IMR-90 (cell line): ENCODE data around the gene PPFIA1. TPM values are rescaled to one million over a fixed set of nuclear protein-coding genes. Genes with fewer than 3 reads are reported as not detected.

Source experiments
- ATAC-seq: fragments of 200-7000 bp; cut with Tn5 transposase; 2 replicates; pipeline ENCODE4 v1.9.1; 2020; ENCODE audit warnings: low read depth, mild to moderate bottlenecking, moderate library complexity
- BruUV-seq: library from RNA; stranded (reverse); fragments of 400-500 nt; replicated peaks from 2 replicates; lab custom pipeline; 2021; lab: Mats Ljungman, UMichigan
- CTCF ChIA-PET: fragments of 300-600 bp; formaldehyde crosslinking; extraction: SDS; loops from one replicate; lab custom pipeline; 2021; ENCODE audit warnings: antibody characterized with exemption; lab: Yijun Ruan, JAX
- POLR2A ChIA-PET: fragments of 300-600 bp; sonication (Branson Sonifier 250); formaldehyde crosslinking; loops from one replicate; lab custom pipeline; 2022; ENCODE audit warnings: antibody characterized with exemption; ENCODE audit not compliant: unreplicated experiment; lab: Charles Lee
- DNase-seq: peaks from one replicate; pipeline ENCODE4 v3.0.0; 2013
- H2AFZ ChIP-seq: replicated peaks from 2 replicates; pipeline ENCODE3; 2013; ENCODE audit warnings: low read length, mild to moderate bottlenecking; ENCODE audit not compliant: poor library complexity
- H2AK5ac ChIP-seq: 2 replicates; pipeline ENCODE4 v1.6.1; 2013; ENCODE audit warnings: low read depth, low read length, inconsistent platforms
- H2AK9ac ChIP-seq: replicated peaks from 2 replicates; pipeline ENCODE3; 2013; ENCODE audit warnings: mild to moderate bottlenecking, low read depth, low read length, moderate library complexity; ENCODE audit not compliant: poor library complexity
- H2BK120ac ChIP-seq: 2 replicates; pipeline ENCODE4 v1.6.1; 2013; ENCODE audit warnings: low read depth, low read length, inconsistent platforms
- H2BK15ac ChIP-seq: 3 replicates; pipeline ENCODE4 v1.6.1; 2013; ENCODE audit warnings: low read depth, low read length, inconsistent platforms
- H2BK20ac ChIP-seq: 2 replicates; pipeline ENCODE4 v1.6.1; 2013; ENCODE audit warnings: low read depth, mild to moderate bottlenecking, inconsistent platforms, low read length, moderate library complexity
- H2BK5ac ChIP-seq: 2 replicates; pipeline ENCODE4 v1.6.1; 2013; ENCODE audit warnings: mild to moderate bottlenecking, low read depth, low read length, inconsistent platforms; ENCODE audit not compliant: poor library complexity, severe bottlenecking
- H3K14ac ChIP-seq: replicated peaks from 2 replicates; pipeline ENCODE4 v1.6.1; 2013; ENCODE audit warnings: low read depth, low read length, inconsistent platforms
- H3K18ac ChIP-seq: 2 replicates; pipeline ENCODE4 v1.6.1; 2013; ENCODE audit warnings: low read depth, low read length, control low read depth
- H3K23ac ChIP-seq: 2 replicates; pipeline ENCODE4 v1.6.1; 2013; ENCODE audit warnings: low read depth, low read length, inconsistent platforms
- H3K27ac ChIP-seq: 2 replicates; pipeline ENCODE4 v1.5.1; 2013; ENCODE audit warnings: mild to moderate bottlenecking, control low read depth, low read length; ENCODE audit not compliant: insufficient read depth
- H3K27me3 ChIP-seq: 2 replicates; pipeline ENCODE4 v1.6.1; 2013; ENCODE audit warnings: low read length; ENCODE audit not compliant: control insufficient read depth, insufficient read depth
- H3K36me3 ChIP-seq: 2 replicates; pipeline ENCODE4 v1.6.1; 2013; ENCODE audit warnings: low read length, mixed read lengths; ENCODE audit not compliant: control insufficient read depth, insufficient read depth
- H3K4ac ChIP-seq: 2 replicates; pipeline ENCODE4 v1.6.1; 2013; ENCODE audit warnings: low read depth, low read length, inconsistent platforms
- H3K4me1 ChIP-seq: 2 replicates; pipeline ENCODE4 v1.6.1; 2013; ENCODE audit warnings: low read length, mixed read lengths; ENCODE audit not compliant: control insufficient read depth, insufficient read depth
- H3K4me2 ChIP-seq: 2 replicates; pipeline ENCODE4 v1.6.1; 2013; ENCODE audit warnings: low read depth, mild to moderate bottlenecking, control low read depth, low read length, moderate library complexity
- H3K4me3 ChIP-seq: 2 replicates; pipeline ENCODE4 v1.5.1; 2013; ENCODE audit warnings: low read depth, mild to moderate bottlenecking, control low read depth, low read length, moderate library complexity; ENCODE audit not compliant: insufficient read depth
- H3K56ac ChIP-seq: 2 replicates; pipeline ENCODE4 v1.6.1; 2013; ENCODE audit warnings: low read length, inconsistent platforms; ENCODE audit not compliant: insufficient read depth; ENCODE audit errors: extremely low read depth
- H3K79me1 ChIP-seq, 2 experiments: 2 replicates each; pipeline ENCODE4 v1.6.1; 2013; ENCODE audit warnings: low read length in 2 of 2, inconsistent platforms in 1 of 2, low read depth in 1 of 2
- H3K9ac ChIP-seq: 2 replicates; pipeline ENCODE4 v1.6.1; 2013; ENCODE audit warnings: low read depth, low read length, control low read depth
- H3K9me1 ChIP-seq: 2 replicates; pipeline ENCODE4 v1.6.1; 2013; ENCODE audit warnings: low read length, inconsistent platforms; ENCODE audit not compliant: insufficient read depth
- H3K9me3 ChIP-seq: 2 replicates; pipeline ENCODE4 v1.6.1; 2013; ENCODE audit warnings: low read length; ENCODE audit not compliant: control insufficient read depth, insufficient read depth
- H4K20me1 ChIP-seq: 2 replicates; pipeline ENCODE4 v1.6.1; 2013; ENCODE audit warnings: low read length, inconsistent platforms; ENCODE audit not compliant: insufficient read depth
- H4K5ac ChIP-seq: 2 replicates; pipeline ENCODE4 v1.6.1; 2013; ENCODE audit warnings: mild to moderate bottlenecking, low read depth, low read length, control low read depth
- H4K8ac ChIP-seq, 2 experiments: 2 replicates each; pipeline ENCODE4 v1.6.1; 2013; ENCODE audit warnings: low read depth in 2 of 2, low read length in 2 of 2, control low read depth in 1 of 2, inconsistent platforms in 1 of 2
- H4K91ac ChIP-seq: 2 replicates; pipeline ENCODE4 v1.6.1; 2013; ENCODE audit warnings: low read depth, low read length, inconsistent platforms; ENCODE audit not compliant: insufficient read depth
- BHLHE40 ChIP-seq: fragments of 150-350 bp; IDR thresholded peaks from 2 replicates; pipeline ENCODE4 v1.6.1; 2016; ENCODE audit warnings: mild to moderate bottlenecking, low read depth, low read length
- CHD1 ChIP-seq: IDR thresholded peaks from 2 replicates; pipeline ENCODE4 v1.6.1; 2012; ENCODE audit warnings: low read depth, low read length, improper control_type of control experiment
- CTCF ChIP-seq: conservative IDR thresholded peaks from 2 replicates; pipeline ENCODE4 v1.5.1; 2012; ENCODE audit warnings: mild to moderate bottlenecking, low read depth, low read length, improper control_type of control experiment
- ELK1 ChIP-seq: fragments of 150-350 bp; IDR thresholded peaks from 2 replicates; pipeline ENCODE4 v1.6.1; 2016; ENCODE audit warnings: low read depth, mild to moderate bottlenecking, low read length, moderate library complexity, borderline replicate concordance
- MAFK ChIP-seq: IDR thresholded peaks from 2 replicates; pipeline ENCODE4 v1.6.1; 2012; ENCODE audit warnings: low read depth, low read length, improper control_type of control experiment
- MXI1 ChIP-seq: IDR thresholded peaks from 2 replicates; pipeline ENCODE4 v1.6.1; 2012; ENCODE audit warnings: low read depth, mild to moderate bottlenecking, low read length, moderate library complexity, borderline replicate concordance
- NFE2L2 ChIP-seq: fragments of 150-350 bp; IDR thresholded peaks from 2 replicates; pipeline ENCODE4 v1.6.1; 2016; ENCODE audit warnings: low read depth, mild to moderate bottlenecking, low read length
- POLR2A ChIP-seq: IDR thresholded peaks from 2 replicates; pipeline ENCODE4 v1.6.1; 2012; ENCODE audit warnings: mild to moderate bottlenecking, low read depth, low read length
- RAD21 ChIP-seq: IDR thresholded peaks from 2 replicates; pipeline ENCODE4 v1.6.1; 2012; ENCODE audit warnings: low read length, improper control_type of control experiment
- RCOR1 ChIP-seq: IDR thresholded peaks from 2 replicates; pipeline ENCODE4 v1.6.1; 2012; ENCODE audit warnings: mild to moderate bottlenecking, low read length, improper control_type of control experiment; ENCODE audit not compliant: insufficient replicate concordance
- RFX5 ChIP-seq: IDR thresholded peaks from 2 replicates; pipeline ENCODE4 v1.8.0; 2012; ENCODE audit warnings: low read depth, mild to moderate bottlenecking, low read length, moderate library complexity
- USF2 ChIP-seq: fragments of 150-350 bp; IDR thresholded peaks from 2 replicates; pipeline ENCODE4 v1.6.1; 2017; ENCODE audit warnings: mild to moderate bottlenecking, antibody characterized with exemption, low read length, low read depth
- WGBS, 2 experiments: methylation state at CpG; one replicate each; pipeline versions ENCODE4 v1.1.5 to v1.1.7; 2013; ENCODE audit warnings: missing lambda C conversion rate in 2 of 2; ENCODE audit not compliant: insufficient read length in 1 of 2; ENCODE audit errors: extremely low coverage in 2 of 2; 5-methylcytosine and 5-hydroxymethylcytosine counted together
- dilution Hi-C: fragments of 300-500 bp; cut with HindIII; formaldehyde crosslinking; loops from one replicate; pipeline ENCODE4 v1.14.3; 2018; ENCODE audit warnings: low sequenced_read_pairs; ENCODE audit not compliant: unreplicated experiment
- in situ Hi-C: fragments of 300-500 bp; cut with MboI; formaldehyde crosslinking; loops from 3 replicates; pipeline ENCODE4 v1.14.3; 2019; ENCODE audit warnings: low sequenced_read_pairs, inconsistent platforms, mixed read lengths
- intact Hi-C: fragments of 100-400 bp; cut with micrococcal nuclease; formaldehyde crosslinking; loops from 2 replicates; pipeline ENCODE4 v1.10.0; 2022
- polyA plus RNA-seq, 3 experiments: library from polyadenylated mRNA; depleted of rRNA; stranded (reverse); fragments of >200 nt; gene quantifications; 2 replicates each; pipeline ENCODE4 v1.2.3, GENCODE V29; 2012; ENCODE audit warnings: low replicate concordance in 1 of 3
- total RNA-seq: library from RNA; depleted of rRNA; stranded (reverse); fragments of >200 nt; gene quantifications from 2 replicates; pipeline ENCODE4 v1.2.3, GENCODE V29; 2012

The PPFIA1 gene
- total and polyA plus RNA-seq, 2 of the 4 experiments (the other 2 are of a cell fraction): 25.6 to 37.2 TPM

- intact Hi-C loops: no loop called here
Measured at GRCh38 chr11:70267405-70267950, 3.0 kb upstream of the PPFIA1 start.

More at GRCh38 chr11:70267405-70267950, 3.0 kb upstream of the PPFIA1 start:
- no peak overlapping the region for H2AFZ ChIP-seq
- POLR2A ChIA-PET: no interaction called here
- H3K9ac ChIP-seq: no peak overlapping the region
- no peak overlapping the region for H4K8ac ChIP-seq
- H2BK15ac ChIP-seq: no peak overlapping the region
- H3K9me3 ChIP-seq: no peaks in the 10 kb centered on the region
- WGBS, 2 experiments: 80% methylated on average over 2 of the region's 5 CpGs; no CpG with 5 or more reads in 1 of the 2 experiments
- dilution Hi-C loops (no loop called here), in situ Hi-C loops (no loop called here)
- no peaks in the 10 kb centered on the region for H3K9me1 ChIP-seq
- no peak overlapping the region for H3K14ac ChIP-seq
- H3K23ac ChIP-seq: no peak overlapping the region
- H3K36me3 ChIP-seq: peaks cover 3% of the 10 kb centered on the region; the same call in 1 of the 2 replicates
- no peak overlapping the region for H3K4me3 ChIP-seq
- peaks cover 23% of the 10 kb centered on the region for H3K27me3 ChIP-seq
- no peak overlapping the region for H2BK20ac ChIP-seq
- ATAC-seq (no peak), DNase-seq (no peak)
- no peak overlapping the region for H3K4ac ChIP-seq
- CTCF ChIA-PET: no interaction called here
- H2BK5ac ChIP-seq: no peak overlapping the region
- H4K91ac ChIP-seq: no peak overlapping the region
- H3K18ac ChIP-seq: no peak overlapping the region
- no peak overlapping the region for H3K56ac ChIP-seq
- H2BK120ac ChIP-seq: no peak overlapping the region
- peaks cover 2% of the 10 kb centered on the region; the same call in 1 of the 2 replicates for H3K4me1 ChIP-seq
- H4K20me1 ChIP-seq: peaks cover 10% of the 10 kb centered on the region; the same call in 1 of the 2 replicates
- H2AK9ac ChIP-seq: no peak overlapping the region
- no peak overlapping the region for H3K27ac ChIP-seq
- peaks cover 7 to 17% of the 10 kb centered on the region in 2 experiments for H3K79me1 ChIP-seq
- H2AK5ac ChIP-seq: no peak overlapping the region
- TF ChIP-seq POLR2A: no peak
- no peak for TF ChIP-seq CTCF
- no peak for TF ChIP-seq USF2
- no peak for TF ChIP-seq RFX5
- no peak for TF ChIP-seq MXI1
- TF ChIP-seq ELK1: no peak
- no peak for TF ChIP-seq CHD1
- no peak for TF ChIP-seq RCOR1
- TF ChIP-seq NFE2L2: no peak
- no peak for TF ChIP-seq BHLHE40
- no peak for TF ChIP-seq RAD21
- no peak for TF ChIP-seq MAFK
- BruUV-seq: no TSS peak
- H4K5ac ChIP-seq: no peak overlapping the region
- H3K4me2 ChIP-seq: no peak overlapping the region
